Kidney epithelial cell (primary cell): ENCODE measurements around the gene TDRD1. TPM values are rescaled to one million over a fixed set of nuclear protein-coding genes. Genes with fewer than 3 reads are reported as not detected.

Experiments
- DNase-seq: peaks from one replicate; pipeline ENCODE4 v3.0.0-alpha.2; 2010; ENCODE audit warnings: low read depth
- H3K27me3 ChIP-seq: 2 replicates; pipeline ENCODE4 v1.6.0; 2011; ENCODE audit warnings: low read length; ENCODE audit not compliant: control insufficient read depth, insufficient read depth
- H3K36me3 ChIP-seq: 2 replicates; pipeline ENCODE4 v1.5.1; 2011; ENCODE audit warnings: low read length; ENCODE audit not compliant: control insufficient read depth, insufficient read depth
- H3K4me3 ChIP-seq: 2 replicates; pipeline ENCODE4 v1.5.1; 2011; ENCODE audit warnings: low read depth, mild to moderate bottlenecking, control low read depth, low read length
- total RNA-seq: library from RNA; depleted of rRNA; stranded (reverse); fragments of >200 nt; gene quantifications from 2 replicates; pipeline ENCODE4 v1.2.3, GENCODE V29; 2015
- TF ChIP-seq, protein P1 (sequence below): IDR thresholded peaks from 2 replicates; pipeline ENCODE4 v1.5.1; 2011; ENCODE audit warnings: mild to moderate bottlenecking, moderate library complexity, low read length, control low read depth, inconsistent platforms; ENCODE audit not compliant: insufficient read depth, poor library complexity, severe bottlenecking

TDRD1 gene
- total RNA-seq, 1 donor from 2014 or later = not detected

DNA sequence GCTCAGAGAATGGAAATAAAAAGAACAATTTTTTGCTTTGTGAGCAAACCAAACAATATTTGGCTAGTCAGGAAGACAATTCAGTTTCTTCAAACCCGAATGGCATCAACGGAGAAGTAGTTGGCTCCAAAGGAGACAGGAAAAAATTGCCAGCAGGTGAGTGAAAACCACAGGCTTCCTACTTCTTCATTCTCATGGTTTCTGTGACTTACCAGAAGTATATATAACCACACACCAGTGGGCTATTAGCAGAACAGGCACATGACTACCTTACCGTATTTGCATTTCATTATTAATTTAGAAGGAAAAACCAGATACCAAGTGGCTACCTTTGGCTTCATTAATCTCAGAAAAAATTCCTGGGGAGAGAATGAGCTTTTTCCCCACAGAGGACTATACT, 8.8 kb downstream of the TDRD1 start:
- H3K36me3 ChIP-seq = no peaks in the 10 kb centered on the region
- H3K4me3 ChIP-seq = no peak overlapping the region
- TF ChIP-seq, protein P1, sequence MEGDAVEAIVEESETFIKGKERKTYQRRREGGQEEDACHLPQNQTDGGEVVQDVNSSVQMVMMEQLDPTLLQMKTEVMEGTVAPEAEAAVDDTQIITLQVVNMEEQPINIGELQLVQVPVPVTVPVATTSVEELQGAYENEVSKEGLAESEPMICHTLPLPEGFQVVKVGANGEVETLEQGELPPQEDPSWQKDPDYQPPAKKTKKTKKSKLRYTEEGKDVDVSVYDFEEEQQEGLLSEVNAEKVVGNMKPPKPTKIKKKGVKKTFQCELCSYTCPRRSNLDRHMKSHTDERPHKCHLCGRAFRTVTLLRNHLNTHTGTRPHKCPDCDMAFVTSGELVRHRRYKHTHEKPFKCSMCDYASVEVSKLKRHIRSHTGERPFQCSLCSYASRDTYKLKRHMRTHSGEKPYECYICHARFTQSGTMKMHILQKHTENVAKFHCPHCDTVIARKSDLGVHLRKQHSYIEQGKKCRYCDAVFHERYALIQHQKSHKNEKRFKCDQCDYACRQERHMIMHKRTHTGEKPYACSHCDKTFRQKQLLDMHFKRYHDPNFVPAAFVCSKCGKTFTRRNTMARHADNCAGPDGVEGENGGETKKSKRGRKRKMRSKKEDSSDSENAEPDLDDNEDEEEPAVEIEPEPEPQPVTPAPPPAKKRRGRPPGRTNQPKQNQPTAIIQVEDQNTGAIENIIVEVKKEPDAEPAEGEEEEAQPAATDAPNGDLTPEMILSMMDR = no peak
- H3K27me3 ChIP-seq = no peaks in the 10 kb centered on the region
- no peak for DNase-seq

DNA sequence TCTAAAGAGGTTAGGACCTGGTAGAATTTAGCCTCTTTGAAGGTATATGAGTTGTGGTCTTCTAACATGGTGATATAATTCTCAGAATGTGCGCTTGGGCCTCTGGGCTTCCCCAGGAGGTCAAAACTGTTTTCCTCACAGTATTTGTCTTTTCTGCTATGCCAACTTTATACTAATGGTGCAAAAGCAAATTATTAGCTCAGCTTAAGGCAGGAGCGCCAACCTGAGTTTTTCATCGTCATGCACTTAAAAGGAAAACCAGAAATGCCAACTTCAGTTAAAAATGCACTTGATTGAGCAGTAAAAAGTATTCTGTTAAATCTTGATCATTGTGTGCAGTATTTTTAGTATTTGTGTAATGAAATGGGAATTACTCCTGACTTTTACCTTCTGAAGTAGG, 9.7 kb downstream of the TDRD1 start:
- H3K27me3 ChIP-seq = no peaks in the 10 kb centered on the region
- DNase-seq = no peak
- TF ChIP-seq, protein P1 = no peak
- no peak overlapping the region for H3K4me3 ChIP-seq
- H3K36me3 ChIP-seq = no peaks in the 10 kb centered on the region

DNA sequence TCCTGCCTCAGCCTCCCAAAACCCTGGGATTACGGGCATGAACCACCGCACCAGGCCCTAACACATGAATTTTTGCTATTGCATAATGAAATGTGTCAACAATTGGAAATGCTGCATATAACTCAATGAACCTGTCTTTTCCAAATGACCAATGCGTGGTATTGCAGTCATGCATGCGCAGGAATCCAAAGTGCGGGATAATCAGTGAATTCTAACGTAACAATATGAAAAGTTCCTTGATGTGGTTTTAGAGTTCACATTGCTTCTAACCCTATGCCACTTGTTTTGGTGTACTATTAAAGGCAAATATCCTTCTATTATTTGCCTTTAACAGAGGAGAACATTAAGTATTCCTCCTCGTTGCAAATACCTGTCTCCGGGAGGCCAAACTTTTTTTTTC, 10.5 kb downstream of the TDRD1 start:
- TF ChIP-seq, protein P1 = no peak
- DNase-seq = no peak
- Histone ChIP-seq H3K36me3 (no peaks in the 10 kb centered on the region), H3K4me3 (no peak overlapping the region), H3K27me3 (no peaks in the 10 kb centered on the region)

DNA sequence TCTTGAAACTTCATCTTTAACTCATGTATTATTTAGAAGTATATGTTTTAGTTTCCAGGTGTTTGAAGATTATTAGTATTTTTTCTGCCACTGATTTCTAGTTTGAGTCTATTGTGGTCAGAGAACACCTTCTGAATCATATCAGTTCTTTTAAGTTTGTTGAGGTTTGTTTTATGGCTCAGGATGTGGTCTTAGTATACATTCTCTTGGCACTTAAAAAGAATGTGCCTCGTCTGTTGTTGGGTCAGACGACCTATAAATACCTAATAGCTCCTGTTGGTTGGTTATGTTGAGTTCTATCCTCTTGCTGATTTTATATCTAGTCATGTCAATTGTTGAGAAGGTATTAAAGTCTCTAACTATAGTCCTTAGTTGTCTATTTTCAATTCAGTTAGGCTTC, 15.9 kb downstream of the TDRD1 start:
- H3K27me3 ChIP-seq = no peaks in the 10 kb centered on the region
- TF ChIP-seq, protein P1 = no peak
- no peak for DNase-seq
- no peak overlapping the region for H3K4me3 ChIP-seq
- no peaks in the 10 kb centered on the region for H3K36me3 ChIP-seq

DNA sequence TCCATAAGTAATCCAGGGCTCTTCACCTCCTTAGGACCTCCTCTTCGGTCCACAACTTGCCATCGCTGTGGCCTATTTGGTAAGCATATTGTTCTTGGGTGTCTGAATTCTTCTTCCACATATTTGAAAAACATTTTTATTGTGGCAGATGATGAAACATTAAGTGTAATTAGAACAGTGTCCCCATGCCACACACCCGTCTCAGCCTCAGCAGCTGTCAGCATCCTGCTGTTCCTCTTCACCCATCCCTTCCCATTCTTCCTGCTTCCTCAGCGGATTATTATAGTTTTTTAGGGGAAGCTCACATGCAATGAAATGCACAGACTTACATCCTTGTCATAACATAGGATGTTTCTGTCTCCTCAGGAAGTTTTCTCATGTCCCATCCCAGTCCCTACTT, 20.1 kb downstream of the TDRD1 start:
- no peaks in the 10 kb centered on the region for H3K27me3 ChIP-seq
- no peak overlapping the region for H3K4me3 ChIP-seq
- no peak for DNase-seq
- no peaks in the 10 kb centered on the region for H3K36me3 ChIP-seq
- TF ChIP-seq, protein P1 = no peak

DNA sequence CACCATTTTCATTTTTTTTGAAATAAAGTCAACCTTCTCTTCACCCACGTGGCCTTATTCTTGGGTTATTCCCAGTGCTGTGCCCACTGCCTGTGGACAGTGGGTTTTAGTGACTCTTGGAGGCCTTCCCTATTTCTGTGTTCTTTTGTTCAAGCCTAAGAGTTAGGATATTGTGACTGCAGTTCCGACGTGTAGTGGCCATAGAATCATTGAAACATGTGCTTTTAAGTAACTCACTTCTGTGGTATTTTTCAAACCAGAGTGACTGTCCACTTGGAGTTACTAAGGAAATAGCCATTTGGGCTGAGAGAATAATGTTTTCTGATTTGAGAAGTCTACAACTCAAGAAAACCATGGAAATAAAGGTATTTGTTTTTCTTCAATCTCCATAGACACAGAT, 23.7 kb downstream of the TDRD1 start:
- H3K36me3 ChIP-seq = no peaks in the 10 kb centered on the region
- no peaks in the 10 kb centered on the region for H3K27me3 ChIP-seq
- DNase-seq = no peak
- no peak overlapping the region for H3K4me3 ChIP-seq
- TF ChIP-seq, protein P1 = no peak
